Measurements from ENCODE around the gene NLN.

NLN gene

DNA sequence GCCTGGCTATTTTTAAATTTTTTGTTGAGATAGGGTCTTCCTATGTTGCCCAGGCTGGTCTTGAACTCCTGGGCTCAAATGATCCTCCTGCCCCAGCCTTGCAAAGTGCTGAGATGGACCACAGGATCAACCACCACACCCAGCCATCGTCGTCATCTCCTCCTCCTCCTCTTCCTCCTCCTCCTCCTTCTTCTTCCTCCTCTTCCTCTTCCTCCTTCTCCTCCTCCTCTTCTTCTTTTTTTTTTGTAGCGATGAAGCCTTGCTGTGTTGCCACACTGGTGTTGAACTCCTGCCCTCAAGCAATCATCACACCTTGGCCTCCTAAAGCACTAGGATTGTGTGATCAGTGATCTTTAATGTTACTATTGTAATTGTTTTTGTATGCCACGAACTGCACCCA, 155.0 kb downstream of the NLN start:
- DNase-seq: no peak

All from CD4-positive, alpha-beta T cell treated with Interleukin-1 beta for 1 hour (primary cell).